Right cardiac atrium (tissue), 5 donors: ENCODE results near the gene IGFBP2. TPM values are rescaled to one million over a fixed set of nuclear protein-coding genes. Genes with fewer than 3 reads are reported as not detected.
A peak's percentile ranks its signal among the peaks of the same experiment; 100 is the strongest.

ENCODE experiments used
- ATAC-seq, 2 donors: fragments of 200-7000 bp; cut with Tn5 transposase; one replicate each; pipeline versions ENCODE4 v1.8.0 to v1.9.1; 2020; ENCODE audit warnings: moderate library complexity in 2 of 2, mild to moderate bottlenecking in 1 of 2
- DNase-seq, 3 donors: peaks; one replicate each; pipeline ENCODE4 v3.0.0-alpha.2; 2020
- H3K27ac ChIP-seq: one replicate; pipeline ENCODE4 v1.5.1; 2013; ENCODE audit warnings: mild to moderate bottlenecking, low read length, control low read depth, moderate library complexity
- H3K27me3 ChIP-seq: one replicate; pipeline ENCODE4 v1.6.1; 2013; ENCODE audit not compliant: control insufficient read depth, insufficient read depth
- H3K4me1 ChIP-seq: one replicate; pipeline ENCODE4 v1.6.1; 2013; ENCODE audit warnings: low read length; ENCODE audit not compliant: control insufficient read depth, insufficient read depth
- H3K4me3 ChIP-seq: one replicate; pipeline ENCODE4 v1.5.1; 2013; ENCODE audit warnings: low read length, control low read depth
- H3K9me3 ChIP-seq: one replicate; pipeline ENCODE4 v1.6.1; 2013; ENCODE audit warnings: low read length; ENCODE audit not compliant: control insufficient read depth
- WGBS: extraction: QIAGEN DNeasy Blood & Tissue Kit; methylation state at CpG from one replicate; pipeline ENCODE4 v1.1.7; 2013; 5-methylcytosine and 5-hydroxymethylcytosine counted together
- intact Hi-C, 4 donors: fragments of 100-400 bp; cut with DNase I; formaldehyde crosslinking; loops; one replicate each; pipeline versions ENCODE4 v1.11.0 to v1.14.0; 2022 to 2023
- polyA plus RNA-seq: library from polyadenylated mRNA; stranded (reverse); fragments of 200-250 nt; gene quantifications from one replicate; pipeline ENCODE4 v1.2.3, GENCODE V29; 2013
- total RNA-seq, 4 donors: library from RNA; stranded (reverse); fragmentation: NEBNext Ultra II Directional; extraction: Animal tissue kit (Norgen Biotek cat#: 25700); gene quantifications; one replicate each; pipeline ENCODE4 v1.2.1, GENCODE V29; 2021
- donor health status: healthy with polysubstance abuse.
- donor health status: DM: no; HTN: yes; CAD: no.
- donor health status: DM: no; HTN: no; CAD: no.
- donor health status: DM: no; HTN: yes; CAD: no; lungs with severe emphysema.
- donor health status: DM: yes; HTN: yes; CAD: no.

IGFBP2 gene
- total and polyA plus RNA-seq, 5 donors = 62.6 to 168 (median 105) TPM

DNA sequence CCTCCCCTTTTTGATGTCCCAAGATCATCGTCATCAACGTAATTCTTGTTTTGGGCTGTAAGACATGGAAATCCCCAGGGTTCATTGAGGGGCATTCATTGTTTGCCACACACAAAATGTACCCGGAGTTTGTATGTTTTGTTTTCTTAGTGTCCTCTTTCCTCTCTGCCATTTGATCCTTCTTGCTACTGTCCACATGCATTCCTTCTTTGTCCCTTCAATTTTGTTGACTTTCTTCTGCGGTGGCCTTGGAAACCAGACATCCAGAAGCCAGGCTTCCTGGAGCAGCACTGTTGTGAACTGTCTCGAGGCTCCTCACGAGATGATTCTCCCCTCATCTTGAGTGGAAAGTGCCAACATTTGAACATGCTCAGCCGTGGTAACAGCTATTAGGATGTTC is 24.8 kb downstream of the IGFBP2 start:
- no peaks in the 10 kb centered on the region for H3K4me1 ChIP-seq
- intact Hi-C loops = no loop called here
- H3K27ac ChIP-seq = no peak overlapping the region
- H3K9me3 ChIP-seq = no peaks in the 10 kb centered on the region
- no peak overlapping the region for H3K4me3 ChIP-seq
- DNase-seq (no peak), ATAC-seq (no peak)
- H3K27me3 ChIP-seq = no peaks in the 10 kb centered on the region
- 72% methylated on average over 7 of the region's 7 CpGs for WGBS

DNA sequence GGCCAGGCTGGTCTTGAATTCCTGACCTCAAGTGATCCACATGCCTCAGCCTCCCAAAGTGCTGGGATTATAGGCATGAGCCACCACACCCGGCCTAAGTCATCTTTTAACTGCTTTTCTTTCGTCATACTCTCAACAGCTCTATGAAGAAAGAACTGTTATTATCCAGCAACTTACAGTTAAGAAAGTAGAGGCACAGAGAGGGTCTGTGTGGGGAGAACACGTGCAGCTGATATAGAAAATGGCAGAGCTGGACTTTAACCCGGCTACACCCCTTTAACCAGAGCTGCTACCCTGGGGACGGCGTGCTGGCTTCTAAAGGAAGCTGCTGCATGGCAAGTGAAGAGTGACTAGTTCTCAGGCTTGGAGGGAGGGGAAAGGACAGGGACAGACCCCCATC is 25.5 kb downstream of the IGFBP2 start:
- Histone ChIP-seq H3K9me3 (no peaks in the 10 kb centered on the region), H3K4me3 (no peak overlapping the region), H3K27ac (no peak overlapping the region), H3K4me1 (no peaks in the 10 kb centered on the region), H3K27me3 (no peaks in the 10 kb centered on the region)
- intact Hi-C loops = no loop called here
- ATAC-seq (no peak), DNase-seq (peak in 1 of 3 donors; percentile 17)
- WGBS = 91% methylated on average over 6 of the region's 6 CpGs

DNA sequence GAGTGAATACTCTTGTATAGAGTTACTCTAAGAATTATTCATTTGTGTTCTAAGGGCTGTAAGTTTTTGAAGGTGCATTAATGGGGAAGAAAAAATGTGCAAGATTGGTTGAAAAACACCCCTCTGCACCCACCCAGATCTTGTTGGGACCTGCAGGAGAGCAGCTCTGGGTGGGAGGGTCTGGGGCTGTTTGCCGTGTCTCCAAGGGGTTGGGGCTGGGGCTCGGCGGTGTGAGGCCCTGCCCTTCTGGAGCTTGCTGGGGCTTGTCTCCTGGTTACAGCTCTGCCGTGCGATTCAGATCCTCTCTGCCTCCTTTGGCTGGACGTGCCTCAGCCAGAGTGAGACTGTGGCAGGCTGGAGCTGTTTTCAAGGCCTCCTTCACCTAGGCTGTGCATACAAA is 26.1 kb downstream of the IGFBP2 start:
- H3K4me3 ChIP-seq = no peak overlapping the region
- H3K27ac ChIP-seq = no peak overlapping the region
- 87% methylated on average over 6 of the region's 6 CpGs for WGBS
- intact Hi-C loops = no loop called here
- DNase-seq (peak in 1 of 3 donors; percentile 36), ATAC-seq (no peak)
- H3K9me3 ChIP-seq = no peaks in the 10 kb centered on the region
- H3K27me3 ChIP-seq = no peaks in the 10 kb centered on the region
- H3K4me1 ChIP-seq = no peaks in the 10 kb centered on the region

DNA sequence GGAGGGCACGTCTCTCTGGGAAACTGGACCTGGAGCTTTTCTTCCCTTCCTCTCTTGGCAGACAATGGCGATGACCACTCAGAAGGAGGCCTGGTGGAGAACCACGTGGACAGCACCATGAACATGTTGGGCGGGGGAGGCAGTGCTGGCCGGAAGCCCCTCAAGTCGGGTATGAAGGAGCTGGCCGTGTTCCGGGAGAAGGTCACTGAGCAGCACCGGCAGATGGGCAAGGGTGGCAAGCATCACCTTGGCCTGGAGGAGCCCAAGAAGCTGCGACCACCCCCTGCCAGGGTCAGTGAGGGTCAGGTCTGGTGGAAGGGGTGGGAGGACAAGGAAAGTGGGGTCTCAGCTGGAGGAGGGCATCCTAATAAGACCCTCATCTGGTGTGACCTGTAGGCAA is 27.3 kb downstream of the IGFBP2 start:
- H3K9me3 ChIP-seq = no peaks in the 10 kb centered on the region
- no peaks in the 10 kb centered on the region for H3K4me1 ChIP-seq
- no peaks in the 10 kb centered on the region for H3K27me3 ChIP-seq
- 95% methylated on average over 10 of the region's 10 CpGs for WGBS
- intact Hi-C loops = loop anchor here in 1 of 4 donors (10.0 kb wide), 1 partner anchor 626 kb away; no protein-coding TSS in a partner anchor
- DNase-seq (peak in 1 of 3 donors; percentile 35), ATAC-seq (no peak)
- no peak overlapping the region for H3K27ac ChIP-seq
- H3K4me3 ChIP-seq = no peak overlapping the region

DNA sequence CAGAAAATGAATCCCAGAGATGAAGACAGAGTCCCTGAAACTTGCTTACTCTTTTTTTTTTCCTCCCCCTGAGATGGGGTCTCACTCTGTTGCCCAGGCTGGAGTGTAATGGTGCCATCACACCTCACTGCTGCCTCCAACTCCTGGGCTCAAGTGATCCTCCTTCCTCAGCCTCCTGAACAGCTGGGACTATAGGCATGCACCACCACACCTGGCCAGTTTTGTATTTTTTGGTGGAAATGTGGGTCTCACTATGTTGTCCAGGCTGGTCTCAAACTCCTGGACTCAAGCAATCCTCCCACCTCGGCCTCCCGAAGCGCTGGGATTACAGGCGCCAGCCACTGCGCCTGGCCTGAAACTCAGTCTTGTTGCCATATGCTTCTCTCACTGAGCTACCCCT is 27.8 kb downstream of the IGFBP2 start:
- ATAC-seq = no peak
- H3K27me3 ChIP-seq = no peaks in the 10 kb centered on the region
- H3K4me3 ChIP-seq = no peak overlapping the region
- H3K27ac ChIP-seq = no peak overlapping the region
- no peaks in the 10 kb centered on the region for H3K4me1 ChIP-seq
- DNase-seq = no peak
- intact Hi-C loops = loop anchor here in 1 of 4 donors (10.0 kb wide), 1 partner anchor 626 kb away; no protein-coding TSS in a partner anchor
- no peaks in the 10 kb centered on the region for H3K9me3 ChIP-seq
- WGBS = 98% methylated on average over 5 of the region's 5 CpGs

DNA sequence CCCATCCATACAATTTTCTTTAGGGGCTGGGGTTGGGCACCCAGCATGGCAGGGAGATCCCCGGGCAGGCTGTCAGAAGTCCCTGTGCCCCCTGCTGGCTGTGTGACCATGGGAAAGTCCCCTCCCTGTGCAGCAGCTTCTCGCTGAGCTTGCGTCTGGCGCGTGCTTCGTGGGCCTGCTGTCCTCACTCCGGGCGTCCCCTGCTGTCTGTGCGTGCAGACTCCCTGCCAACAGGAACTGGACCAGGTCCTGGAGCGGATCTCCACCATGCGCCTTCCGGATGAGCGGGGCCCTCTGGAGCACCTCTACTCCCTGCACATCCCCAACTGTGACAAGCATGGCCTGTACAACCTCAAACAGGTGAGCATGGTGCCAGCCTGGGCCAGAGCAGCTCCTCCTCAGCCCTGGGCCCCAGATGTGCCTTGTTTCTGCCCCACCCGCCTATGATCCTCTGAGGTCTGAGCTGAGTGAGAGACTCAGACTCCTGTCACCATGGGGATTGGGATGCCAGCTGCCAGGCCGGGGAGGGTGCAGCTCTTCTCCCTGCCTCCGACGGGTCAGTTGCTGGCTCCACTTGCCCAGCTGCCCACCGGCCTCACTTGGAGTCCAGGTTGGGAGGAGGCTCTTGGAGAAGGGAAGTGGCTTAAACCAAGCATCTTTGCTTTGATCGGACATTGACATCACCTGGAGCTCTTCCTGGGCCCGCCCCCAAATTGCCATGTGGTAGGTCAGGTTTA is 28.6 kb downstream of the IGFBP2 start:
- peak in 2 of 3 donors; percentile 75 to 84 for DNase-seq
- intact Hi-C loops = loop anchor here in 1 of 4 donors (10.0 kb wide), 1 partner anchor 627 kb away; no protein-coding TSS in a partner anchor
- WGBS = 82% methylated on average over 20 of the region's 20 CpGs
- peak; percentile 27 to 30 for ATAC-seq
- Histone ChIP-seq H3K27ac (no peak overlapping the region), H3K4me3 (no peak overlapping the region), H3K27me3 (no peaks in the 10 kb centered on the region), H3K9me3 (no peaks in the 10 kb centered on the region), H3K4me1 (no peaks in the 10 kb centered on the region)

DNA sequence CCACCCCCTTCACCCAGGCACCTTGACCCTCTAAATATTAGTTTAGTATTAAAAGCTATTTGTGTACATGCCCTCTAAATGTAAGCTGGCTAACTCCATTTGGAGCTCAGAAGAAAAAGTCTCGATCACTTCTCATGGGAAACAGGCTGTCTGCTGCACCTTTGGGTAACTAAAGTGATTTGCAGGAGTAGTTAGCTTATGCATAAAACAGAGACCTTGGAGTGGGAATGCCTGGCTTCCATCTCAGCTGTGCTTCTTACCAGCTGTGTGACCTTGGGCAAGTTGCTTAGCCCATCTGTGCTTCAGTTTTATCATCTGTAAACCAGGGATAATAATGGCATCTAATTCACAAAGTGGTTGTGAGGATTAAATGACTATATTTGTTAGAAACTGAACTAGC is 29.9 kb downstream of the IGFBP2 start:
- ATAC-seq = no peak
- no peak for DNase-seq
- H3K9me3 ChIP-seq = no peaks in the 10 kb centered on the region
- H3K4me3 ChIP-seq = no peak overlapping the region
- no peaks in the 10 kb centered on the region for H3K4me1 ChIP-seq
- intact Hi-C loops = loop anchor here in 1 of 4 donors (10.0 kb wide), 1 partner anchor 628 kb away; no protein-coding TSS in a partner anchor
- WGBS = 99% methylated on average over 1 of the region's 1 CpG
- H3K27me3 ChIP-seq = no peaks in the 10 kb centered on the region
- no peak overlapping the region for H3K27ac ChIP-seq

DNA sequence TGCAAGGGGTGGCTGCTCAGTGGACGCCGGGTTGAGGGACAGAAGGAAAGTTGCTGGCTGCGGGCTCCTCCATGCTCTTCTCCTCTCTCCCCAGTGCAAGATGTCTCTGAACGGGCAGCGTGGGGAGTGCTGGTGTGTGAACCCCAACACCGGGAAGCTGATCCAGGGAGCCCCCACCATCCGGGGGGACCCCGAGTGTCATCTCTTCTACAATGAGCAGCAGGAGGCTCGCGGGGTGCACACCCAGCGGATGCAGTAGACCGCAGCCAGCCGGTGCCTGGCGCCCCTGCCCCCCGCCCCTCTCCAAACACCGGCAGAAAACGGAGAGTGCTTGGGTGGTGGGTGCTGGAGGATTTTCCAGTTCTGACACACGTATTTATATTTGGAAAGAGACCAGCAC is 30.6 kb downstream of the IGFBP2 start:
- no peaks in the 10 kb centered on the region for H3K4me1 ChIP-seq
- WGBS = 90% methylated on average over 18 of the region's 18 CpGs
- peak in 1 of 3 donors; percentile 17 for DNase-seq
- intact Hi-C loops = loop anchor here in 2 of 4 donors (2.0 to 10.0 kb wide), 2 partner anchors 145 to 629 kb away; no protein-coding TSS in a partner anchor
- ATAC-seq = no peak
- no peak overlapping the region for H3K27ac ChIP-seq
- H3K27me3 ChIP-seq = no peaks in the 10 kb centered on the region
- H3K4me3 ChIP-seq = no peak overlapping the region
- no peaks in the 10 kb centered on the region for H3K9me3 ChIP-seq

DNA sequence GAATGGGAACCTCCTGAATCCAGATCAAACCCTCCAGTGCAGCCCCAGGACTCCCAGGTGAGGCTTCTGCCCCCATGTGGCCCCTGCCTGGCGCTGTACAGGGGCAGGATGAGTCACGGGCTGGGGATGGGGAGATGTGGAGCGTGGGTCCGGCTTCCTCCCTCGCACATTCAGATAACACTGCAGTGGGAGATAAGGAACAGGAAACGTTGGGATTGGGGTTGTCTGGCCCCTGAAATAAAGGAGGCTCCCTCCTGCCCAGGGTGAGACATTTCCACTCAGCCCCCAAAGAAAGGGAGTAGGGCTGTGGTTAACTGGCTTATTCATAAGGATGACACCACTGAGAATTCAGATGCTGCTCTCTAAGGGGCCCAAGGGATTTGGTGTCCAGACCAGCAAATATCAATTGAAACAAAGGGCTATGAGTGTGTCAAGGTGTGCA is 31.4 kb downstream of the IGFBP2 start:
- ATAC-seq (no peak), DNase-seq (peak in 1 of 3 donors; percentile 33)
- Histone ChIP-seq H3K4me3 (no peak overlapping the region), H3K4me1 (no peaks in the 10 kb centered on the region), H3K27me3 (no peaks in the 10 kb centered on the region), H3K27ac (no peak overlapping the region), H3K9me3 (no peaks in the 10 kb centered on the region)
- intact Hi-C loops = loop anchor here in 2 of 4 donors (2.0 to 10.0 kb wide), 2 partner anchors 146 to 630 kb away; no protein-coding TSS in a partner anchor
- 38% methylated on average over 6 of the region's 6 CpGs for WGBS

DNA sequence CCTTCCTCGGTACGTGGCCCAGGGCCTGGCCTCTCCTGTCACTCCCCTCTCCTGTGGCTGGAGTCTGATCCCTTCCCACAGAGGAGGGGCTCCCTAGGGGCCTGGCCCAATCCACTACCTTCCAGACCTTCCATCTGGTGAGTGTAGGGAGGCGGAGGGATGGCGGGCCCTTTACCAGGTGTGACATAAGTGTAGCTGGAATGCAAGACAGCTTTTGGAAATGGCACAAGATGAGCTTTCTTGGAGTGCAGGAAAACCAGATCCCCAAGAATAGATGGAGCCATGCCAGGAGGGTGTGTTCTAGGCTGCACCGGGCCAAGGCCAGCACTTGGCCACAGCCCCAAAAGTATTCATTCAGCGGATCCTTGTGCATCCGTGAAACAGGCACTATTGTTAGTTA is 32.0 kb downstream of the IGFBP2 start:
- H3K4me3 ChIP-seq = no peak overlapping the region
- intact Hi-C loops = loop anchor here in 2 of 4 donors (2.0 to 10.0 kb wide), 2 partner anchors 146 to 630 kb away; no protein-coding TSS in a partner anchor
- peak; percentile 36 to 49 for ATAC-seq
- DNase-seq = peak in 2 of 3 donors; percentile 63 to 69
- H3K27ac ChIP-seq = no peak overlapping the region
- no peaks in the 10 kb centered on the region for H3K27me3 ChIP-seq
- no peaks in the 10 kb centered on the region for H3K9me3 ChIP-seq
- H3K4me1 ChIP-seq = no peaks in the 10 kb centered on the region
- WGBS = 45% methylated on average over 7 of the region's 7 CpGs

DNA sequence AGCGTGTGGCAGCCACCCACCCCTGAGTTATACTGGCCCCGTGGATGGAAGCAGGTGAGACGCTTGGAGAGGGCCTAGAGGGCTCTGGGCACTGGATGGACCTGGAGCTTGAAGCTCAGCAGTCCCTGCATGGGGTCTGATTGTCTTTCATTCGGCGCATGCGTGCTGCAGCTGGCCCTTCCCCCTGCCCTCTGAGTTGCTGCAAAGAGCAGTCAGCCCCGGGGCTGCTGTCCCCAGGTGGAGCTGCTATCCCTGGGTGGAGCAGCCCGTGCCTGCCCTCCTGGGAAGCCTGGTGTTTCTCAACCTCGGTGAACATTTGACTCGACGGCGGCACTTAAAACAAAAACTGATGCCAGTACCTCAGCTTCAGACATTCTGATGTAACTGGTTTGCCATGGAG is 32.5 kb downstream of the IGFBP2 start:
- Histone ChIP-seq H3K27ac (no peak overlapping the region), H3K4me1 (no peaks in the 10 kb centered on the region), H3K9me3 (no peaks in the 10 kb centered on the region), H3K4me3 (no peak overlapping the region), H3K27me3 (no peaks in the 10 kb centered on the region)
- WGBS = 44% methylated on average over 12 of the region's 12 CpGs
- ATAC-seq = peak in 1 of 2 donors; percentile 7
- intact Hi-C loops = loop anchor here (1.0 to 10.0 kb wide), 3 partner anchors 146 to 631 kb away; no protein-coding TSS in a partner anchor
- DNase-seq = peak in 1 of 3 donors; percentile 52
